CD1c-positive myeloid dendritic cell (primary cell): ENCODE data around the gene ARHGEF7.

Experiments used
- DNase-seq: peaks from one replicate; pipeline ENCODE4 v3.0.0-alpha.2; 2016; ENCODE audit errors: extremely low spot score

The ARHGEF7 gene

GRCh38 chr13:111275995-111276618, 161.0 kb downstream of the ARHGEF7 start:
- DNase-seq: no peak

GRCh38 chr13:111278258-111278657, 163.1 kb downstream of the ARHGEF7 start:
- DNase-seq: no peak

- no peak for DNase-seq
Measured at GRCh38 chr13:111278743-111279652, 163.9 kb downstream of the ARHGEF7 start.

GRCh38 chr13:111280226-111280625, 165.1 kb downstream of the ARHGEF7 start:
- DNase-seq: no peak

- peak; percentile 43 for DNase-seq
Measured at GRCh38 chr13:111280681-111281585, 165.8 kb downstream of the ARHGEF7 start.

GRCh38 chr13:111281751-111282311, 166.7 kb downstream of the ARHGEF7 start:
- peak; percentile 95 for DNase-seq

GRCh38 chr13:111282425-111282824, 167.3 kb downstream of the ARHGEF7 start:
- no peak for DNase-seq

GRCh38 chr13:111282997-111283396, 167.9 kb downstream of the ARHGEF7 start:
- no peak for DNase-seq

GRCh38 chr13:111283457-111283856, 168.3 kb downstream of the ARHGEF7 start:
- no peak for DNase-seq

- no peak for DNase-seq
Measured at GRCh38 chr13:111283991-111284390, 168.9 kb downstream of the ARHGEF7 start.

GRCh38 chr13:111284565-111284964, 169.5 kb downstream of the ARHGEF7 start:
- DNase-seq: no peak

GRCh38 chr13:111286162-111286561, 171.1 kb downstream of the ARHGEF7 start:
- DNase-seq: no peak

- DNase-seq: no peak
Measured at GRCh38 chr13:111286749-111287148, 171.6 kb downstream of the ARHGEF7 start.

- DNase-seq: no peak
Measured at GRCh38 chr13:111287201-111287600, 172.1 kb downstream of the ARHGEF7 start.

GRCh38 chr13:111288276-111288675, 173.2 kb downstream of the ARHGEF7 start:
- DNase-seq: no peak

- no peak for DNase-seq
Measured at GRCh38 chr13:111289251-111289650, 174.1 kb downstream of the ARHGEF7 start.

GRCh38 chr13:111291908-111292307, 176.8 kb downstream of the ARHGEF7 start:
- DNase-seq: no peak

- DNase-seq: no peak
Measured at GRCh38 chr13:111292710-111293485, 177.8 kb downstream of the ARHGEF7 start.

- DNase-seq: no peak
Measured at GRCh38 chr13:111295886-111296285, 180.8 kb downstream of the ARHGEF7 start.

- DNase-seq: no peak
Measured at GRCh38 chr13:111296417-111296816, 181.3 kb downstream of the ARHGEF7 start.
